Posterior cingulate gyrus (tissue), 11 donors: Measurements from ENCODE around the gene SLC23A1.
"Not testable (repeated sequence)": the region's sequence is repeated elsewhere in the genome, so short reads cannot be mapped to it uniquely, and the experiment has no call there.

Experiments
- DNase-seq, 10 donors: peaks; one replicate each; pipeline versions ENCODE4 v3.0.0 to v3.0.0-alpha.2; 2020 to 2021; ENCODE audit warnings: mixed read lengths in 3 of 10
- intact Hi-C: fragments of 100-400 bp; cut with DNase I; formaldehyde crosslinking; loops from one replicate; pipeline ENCODE4 v1.15.1; 2023

Gene SLC23A1

DNA sequence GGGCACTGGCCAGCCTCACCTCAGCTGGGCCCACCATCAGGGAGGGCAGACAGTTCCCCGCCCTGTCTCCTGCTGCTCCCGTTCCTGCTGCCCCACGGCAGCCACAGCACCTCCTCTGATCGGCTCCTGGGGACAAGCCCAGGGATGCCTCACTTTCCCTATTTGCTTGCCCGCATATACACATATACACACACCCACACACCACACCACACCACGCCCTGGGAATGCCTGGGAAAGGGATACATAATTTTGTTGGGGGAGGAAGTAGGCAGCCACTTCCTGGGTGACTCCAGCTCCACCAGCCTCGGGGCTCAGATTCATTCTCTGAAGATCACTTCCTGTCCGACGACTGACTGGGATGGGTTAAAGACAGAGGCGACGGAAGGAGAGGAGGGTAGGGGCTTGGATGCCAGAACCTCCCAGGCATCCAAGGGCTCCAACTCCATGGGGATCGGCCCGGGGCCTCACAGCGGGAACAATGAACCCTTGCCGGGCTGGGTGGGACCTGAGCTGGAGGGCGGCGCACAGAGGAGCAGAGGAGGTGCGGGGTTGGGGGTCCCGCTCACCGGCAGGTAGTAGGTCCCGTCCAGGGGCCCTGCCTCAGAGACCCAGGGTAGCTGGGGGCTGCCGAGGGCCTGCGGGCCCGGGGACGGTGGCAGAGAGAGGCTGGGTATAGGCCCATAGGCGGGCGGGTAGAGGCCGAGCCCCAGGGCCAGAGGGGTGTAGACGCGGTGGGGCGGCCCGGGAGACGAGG, 8.7 kb upstream of the SLC23A1 start:
- intact Hi-C loops = no loop called here
- peak in 3 of 10 donors; percentile 67 to 80 (median 71) for DNase-seq

DNA sequence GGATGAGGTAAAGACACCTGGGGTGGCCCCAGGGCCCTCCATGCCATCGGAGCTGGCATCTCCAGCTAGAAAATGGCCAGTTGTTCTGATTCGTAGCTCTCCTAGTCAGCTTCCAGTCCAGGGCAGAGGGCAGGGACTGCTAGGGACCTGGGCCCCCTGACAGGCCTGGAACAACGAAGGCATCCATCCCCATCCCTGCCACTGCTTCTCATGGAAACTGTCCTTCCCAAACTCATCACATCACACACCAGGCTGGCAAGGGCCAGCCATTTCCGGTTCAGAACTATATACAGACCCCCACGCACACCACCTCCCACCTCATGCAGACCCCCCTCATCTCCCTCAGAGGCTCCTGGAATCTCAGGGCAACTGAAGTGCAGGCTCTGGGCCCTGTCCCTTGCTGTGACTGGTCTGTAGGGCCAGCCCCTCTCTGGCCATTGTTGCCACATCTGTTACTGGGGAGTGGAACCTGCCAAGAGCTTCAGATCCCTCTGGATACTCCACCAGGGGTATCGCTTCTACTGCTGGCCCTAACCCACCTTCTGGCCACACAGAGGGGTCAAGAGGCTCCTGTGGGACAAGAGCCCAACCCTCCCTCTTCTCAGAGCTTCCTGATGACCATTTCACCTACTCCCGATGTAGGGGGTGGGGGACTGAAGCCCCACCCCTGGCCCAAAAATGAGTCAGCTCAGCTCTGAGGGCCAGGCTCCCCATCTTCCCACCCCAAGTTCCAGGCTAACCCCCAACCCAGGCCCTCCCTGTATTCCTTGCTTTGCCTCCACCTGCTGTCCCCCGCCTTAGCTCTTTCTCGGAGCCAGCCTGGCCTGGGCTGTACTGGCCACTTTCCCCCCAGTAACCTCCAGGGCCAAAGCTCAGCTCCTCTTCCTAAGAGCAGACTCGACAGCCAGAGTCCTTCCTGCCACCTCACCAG, 7.8 kb upstream of the SLC23A1 start:
- intact Hi-C loops = no loop called here
- DNase-seq = peak in 3 of 10 donors; percentile 45 to 69 (median 63)

DNA sequence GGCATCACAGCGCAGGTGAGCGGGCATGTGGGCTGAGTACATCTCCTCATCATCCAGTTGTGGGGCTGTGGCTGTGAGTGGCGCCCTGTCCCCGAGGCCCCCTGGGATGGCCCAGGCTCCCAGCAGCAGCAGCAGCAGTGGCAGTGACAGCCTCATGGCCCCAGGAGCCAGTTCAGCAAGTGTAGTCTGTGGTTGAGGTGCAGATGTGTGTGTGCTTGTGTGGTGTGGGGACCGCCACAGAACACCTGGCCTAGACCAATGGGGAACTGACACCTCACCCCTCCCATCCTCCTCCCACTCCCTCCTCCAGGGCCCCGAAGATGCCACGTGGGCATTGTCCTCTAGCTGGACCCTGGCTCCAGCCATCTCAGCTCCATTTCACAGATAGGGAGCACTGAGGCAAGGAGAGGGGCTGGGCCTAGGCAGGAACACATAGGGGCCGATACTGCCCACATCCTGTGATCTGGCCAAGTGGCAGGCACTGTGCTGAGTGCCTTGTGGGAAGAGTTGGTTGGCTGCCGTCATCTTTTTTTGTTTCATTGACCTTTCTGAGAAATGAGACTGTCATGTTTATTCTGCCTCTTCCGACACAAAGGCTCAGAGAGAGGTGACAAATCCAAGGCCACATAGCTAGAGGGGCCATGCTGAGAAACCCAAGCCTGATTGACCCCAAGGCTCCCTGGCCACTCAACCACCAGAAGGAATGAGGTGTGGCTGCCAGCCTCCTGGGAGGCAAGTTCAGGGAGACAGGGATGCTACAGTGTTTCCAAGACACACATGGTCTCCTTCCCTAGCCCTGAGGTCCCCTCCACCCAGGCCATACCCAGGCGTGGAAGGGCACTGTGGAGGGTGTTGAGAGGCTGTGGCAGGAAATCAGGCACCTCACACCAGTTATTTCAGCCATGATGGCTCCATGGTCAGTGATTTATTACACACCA, 6.9 kb upstream of the SLC23A1 start, which contains the start of gene MZB1:
TSS of gene MZB1 (minus strand) at position 213 of the 938 bp plus-strand sequence. CDS start at position 156, 57 bp downstream.
- intact Hi-C loops = no loop called here
- peak in 3 of 10 donors; percentile 52 to 65 (median 54) for DNase-seq

DNA sequence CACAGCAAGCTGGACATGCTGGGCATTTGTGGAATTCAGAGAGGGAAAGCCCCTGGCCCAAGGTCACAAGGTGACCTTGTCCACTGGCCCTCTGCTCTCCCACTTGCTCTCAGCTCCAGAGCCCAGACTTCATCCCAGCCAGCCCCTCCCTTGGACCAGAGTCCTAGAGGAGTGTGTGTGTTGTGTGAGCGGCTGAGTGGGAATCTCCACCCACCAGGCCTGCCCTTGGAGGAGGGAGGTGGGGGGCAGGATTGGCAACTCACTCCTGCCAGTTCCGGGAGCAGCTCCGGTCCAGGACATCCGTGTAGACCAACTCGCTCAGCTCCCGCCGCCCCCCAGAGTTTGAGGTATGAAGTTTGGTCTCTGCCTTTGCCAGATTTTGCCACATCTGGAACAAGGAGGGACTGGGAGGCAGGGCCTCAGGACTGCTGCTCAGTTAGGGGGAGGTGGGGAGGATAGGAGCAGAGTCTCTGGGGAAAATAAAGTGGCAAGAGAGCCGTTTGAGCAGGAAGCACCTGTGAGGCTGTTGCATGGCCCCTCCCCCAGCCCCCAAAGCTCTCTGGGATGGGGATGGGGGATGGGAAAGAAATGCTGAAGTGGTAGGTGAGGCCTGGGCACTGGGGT, 5.2 kb upstream of the SLC23A1 start:
- intact Hi-C loops = no loop called here
- DNase-seq = peak in 3 of 10 donors; percentile 38 to 59 (median 40)

DNA sequence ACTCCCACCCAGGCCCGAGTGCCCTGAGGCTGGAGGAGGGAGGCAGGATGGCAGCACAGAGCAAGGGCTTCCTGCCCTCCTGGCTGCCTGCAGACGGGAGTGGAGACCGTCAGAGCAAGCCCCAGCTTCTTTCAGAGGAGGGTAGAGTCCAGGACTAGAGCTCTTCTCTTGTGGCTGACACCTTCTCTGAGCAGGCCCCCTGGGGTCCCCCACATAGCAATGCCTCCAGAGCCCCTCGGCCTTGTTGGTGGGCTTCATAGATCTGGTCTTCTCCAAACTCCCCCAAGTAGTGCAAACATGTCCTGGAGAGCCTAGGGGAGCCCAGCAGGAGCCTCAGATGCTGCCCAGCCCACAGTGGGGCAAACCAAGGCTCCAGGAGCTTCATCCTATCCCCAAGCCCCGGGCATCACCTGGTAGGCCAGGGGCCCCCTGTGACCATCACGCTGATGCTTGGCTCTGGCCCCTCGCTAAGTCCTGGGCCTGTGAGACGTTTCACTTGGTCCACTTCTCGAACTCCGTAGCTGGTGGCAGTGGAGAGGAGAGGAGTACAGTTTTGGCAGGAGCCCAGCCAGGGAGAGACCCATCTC, 4.6 kb upstream of the SLC23A1 start:
- intact Hi-C loops = no loop called here
- DNase-seq = peak in 3 of 10 donors; percentile 25 to 55 (median 39)

DNA sequence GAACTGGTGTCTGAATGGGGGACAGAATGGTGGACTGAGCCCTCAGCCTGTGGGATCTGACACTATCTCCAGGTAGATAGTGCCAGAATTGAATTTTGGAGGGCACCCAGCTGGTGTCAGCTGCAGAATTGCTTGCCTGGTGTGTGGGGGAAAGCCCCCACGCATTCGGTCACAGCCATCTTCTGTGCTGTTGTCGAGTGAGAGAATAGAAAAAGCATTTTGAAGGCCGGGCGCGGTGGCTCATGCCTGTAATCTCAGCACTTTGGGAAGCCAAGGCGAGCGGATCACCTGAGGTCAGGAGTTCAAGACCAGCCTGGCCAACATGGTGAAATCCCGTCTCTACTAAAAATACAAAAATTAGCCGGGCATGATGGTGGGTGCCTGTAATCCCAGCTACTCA, 3.9 kb upstream of the SLC23A1 start:
- DNase-seq = peak in 3 of 10 donors; percentile 42 to 50 (median 49)
- intact Hi-C loops = not testable (repeated sequence)

DNA sequence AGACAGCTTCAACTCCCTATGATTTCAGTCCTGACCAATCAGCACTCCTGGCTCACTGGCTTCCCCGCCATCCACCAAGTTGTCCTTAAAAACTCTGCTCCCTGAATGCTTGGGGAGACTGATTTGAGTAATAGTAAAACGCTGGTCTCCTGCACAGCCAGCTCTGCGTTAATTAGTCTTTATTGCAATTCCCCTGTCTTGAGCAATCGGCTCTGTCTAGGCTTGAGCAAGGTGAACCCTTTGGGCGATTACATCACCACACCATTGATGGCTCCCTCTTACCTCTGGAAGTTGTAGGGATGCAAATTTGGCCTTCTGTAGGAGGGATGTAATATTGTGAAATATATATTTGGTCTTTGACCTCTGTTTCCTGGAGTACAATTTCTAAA, 2.9 kb upstream of the SLC23A1 start:
- intact Hi-C loops = no loop called here
- DNase-seq = peak in 2 of 10 donors; percentile 13 to 42

DNA sequence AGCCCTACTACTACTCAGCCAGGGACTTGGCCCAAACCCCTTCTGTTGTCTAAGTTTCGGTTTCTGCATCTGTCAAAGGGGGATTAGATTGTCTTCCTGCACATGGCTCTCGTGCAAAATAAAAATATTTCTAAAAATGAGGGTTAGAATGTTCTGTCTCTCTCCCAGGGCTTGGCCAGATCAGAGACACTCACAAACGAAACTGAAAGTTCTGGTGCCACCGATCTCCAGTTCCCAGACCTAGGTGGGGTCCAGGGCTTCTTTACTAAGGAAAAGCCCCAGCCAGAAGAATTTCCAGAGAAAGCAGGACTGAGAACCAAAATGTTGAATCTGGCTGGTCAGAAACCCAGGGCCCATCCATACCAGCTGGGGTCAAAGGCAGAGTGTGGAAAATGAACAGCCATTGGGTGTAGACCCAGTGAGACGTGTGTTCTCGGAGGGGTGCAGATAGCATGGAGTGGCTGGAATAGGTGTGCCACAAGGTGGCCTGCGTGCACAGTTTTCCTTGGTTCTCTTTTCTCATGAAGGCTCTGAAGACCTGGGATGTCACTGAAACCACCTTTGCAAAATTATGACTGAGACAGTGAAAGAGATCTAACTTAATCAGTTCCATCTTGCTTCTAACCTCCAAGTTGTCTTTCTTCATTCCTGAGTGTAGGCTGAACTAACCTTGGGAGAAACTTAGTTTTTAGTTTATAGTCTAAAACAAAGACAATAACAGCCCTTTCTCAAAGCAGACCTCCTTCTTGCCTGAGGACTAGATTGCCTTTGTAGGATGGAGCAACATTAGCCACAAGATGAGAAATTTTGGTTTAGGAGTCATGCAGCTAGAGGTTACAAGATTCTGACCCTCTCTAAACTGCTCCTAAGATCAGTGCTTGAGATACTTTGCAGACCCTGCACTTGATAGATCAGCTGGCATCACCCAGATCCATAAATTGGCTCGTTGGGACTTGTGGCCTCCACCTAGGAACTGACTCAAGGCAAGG, 2.3 kb upstream of the SLC23A1 start:
- intact Hi-C loops = no loop called here
- DNase-seq = peak in 1 of 10 donors; percentile 13

DNA sequence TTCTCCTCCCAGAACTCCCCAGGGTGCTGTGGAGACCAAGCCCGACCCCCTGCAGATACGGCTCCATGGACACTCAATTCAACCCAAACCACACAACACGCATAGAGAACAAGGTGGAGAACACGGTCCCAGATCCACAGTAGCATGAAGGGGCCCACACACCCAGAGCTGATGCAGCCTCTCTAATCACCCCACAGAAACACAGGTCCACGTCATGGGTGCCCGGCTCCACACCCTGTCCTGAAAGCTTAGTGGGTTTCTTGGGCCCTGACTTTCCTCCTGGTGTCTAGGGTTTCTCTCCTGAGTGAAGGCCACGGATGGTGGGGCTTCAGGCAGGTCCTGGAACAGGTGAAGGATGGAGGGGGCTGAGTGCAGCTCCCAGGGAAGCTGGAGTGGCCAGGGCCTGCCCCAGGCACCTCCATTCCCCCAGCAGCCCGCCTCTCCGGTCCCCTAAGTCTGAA, 1.5 kb upstream of the SLC23A1 start:
- DNase-seq = peak in 3 of 10 donors; percentile 16 to 76 (median 55)
- intact Hi-C loops = no loop called here

DNA sequence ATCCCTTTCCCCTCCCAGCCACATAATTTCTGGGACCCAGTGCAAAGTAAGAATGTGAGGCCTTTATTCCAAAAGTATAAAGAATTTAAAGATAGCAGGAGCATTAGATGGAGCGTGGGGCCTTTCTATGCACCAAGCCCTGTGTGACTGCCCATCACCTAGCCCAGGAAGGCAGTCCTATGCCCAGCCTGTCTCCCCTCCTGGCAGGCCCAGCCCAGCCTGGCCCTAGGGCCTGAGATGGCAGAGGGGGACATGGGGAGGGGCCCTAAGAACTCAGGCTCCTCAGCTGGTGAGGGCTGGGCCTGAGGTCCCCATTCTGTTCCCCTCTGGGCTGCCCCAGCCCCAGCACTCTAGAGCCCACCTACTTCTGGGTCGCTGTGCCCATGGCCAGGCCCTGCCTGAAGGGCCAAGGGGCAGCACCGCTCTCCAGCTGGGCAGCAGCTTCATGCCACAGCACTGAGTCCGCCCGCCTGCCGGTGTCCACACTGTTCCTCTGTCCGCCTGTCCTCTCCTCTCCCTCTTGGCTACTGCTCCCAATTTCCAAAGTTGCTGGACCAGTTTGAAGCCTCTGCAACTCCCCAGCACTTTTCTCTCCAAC, 995 bp upstream of the SLC23A1 start:
- intact Hi-C loops = no loop called here
- DNase-seq = peak in 3 of 10 donors; percentile 33 to 74 (median 54)

DNA sequence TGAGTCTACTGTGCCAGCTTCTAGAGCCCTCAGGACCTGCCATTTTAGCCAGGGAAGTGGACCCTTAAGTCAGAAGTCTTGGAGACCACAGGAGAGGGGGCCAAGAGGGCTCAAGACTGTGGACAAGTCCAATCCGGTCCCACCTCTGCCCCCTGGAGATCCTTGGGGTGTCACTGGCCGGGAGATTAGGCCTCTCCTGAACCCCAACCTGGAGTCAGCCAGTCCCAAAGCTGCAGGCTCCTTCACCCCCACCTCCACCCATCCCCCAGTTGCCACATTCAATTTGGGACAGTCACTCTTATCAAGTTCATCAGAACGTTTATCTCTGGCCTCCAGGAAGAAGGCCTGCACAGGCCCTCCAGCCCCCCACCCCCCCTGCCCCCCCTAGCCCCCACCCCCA, 290 bp downstream of the SLC23A1 start:
- DNase-seq = peak in 3 of 10 donors; percentile 5 to 71 (median 65)
- intact Hi-C loops = no loop called here

DNA sequence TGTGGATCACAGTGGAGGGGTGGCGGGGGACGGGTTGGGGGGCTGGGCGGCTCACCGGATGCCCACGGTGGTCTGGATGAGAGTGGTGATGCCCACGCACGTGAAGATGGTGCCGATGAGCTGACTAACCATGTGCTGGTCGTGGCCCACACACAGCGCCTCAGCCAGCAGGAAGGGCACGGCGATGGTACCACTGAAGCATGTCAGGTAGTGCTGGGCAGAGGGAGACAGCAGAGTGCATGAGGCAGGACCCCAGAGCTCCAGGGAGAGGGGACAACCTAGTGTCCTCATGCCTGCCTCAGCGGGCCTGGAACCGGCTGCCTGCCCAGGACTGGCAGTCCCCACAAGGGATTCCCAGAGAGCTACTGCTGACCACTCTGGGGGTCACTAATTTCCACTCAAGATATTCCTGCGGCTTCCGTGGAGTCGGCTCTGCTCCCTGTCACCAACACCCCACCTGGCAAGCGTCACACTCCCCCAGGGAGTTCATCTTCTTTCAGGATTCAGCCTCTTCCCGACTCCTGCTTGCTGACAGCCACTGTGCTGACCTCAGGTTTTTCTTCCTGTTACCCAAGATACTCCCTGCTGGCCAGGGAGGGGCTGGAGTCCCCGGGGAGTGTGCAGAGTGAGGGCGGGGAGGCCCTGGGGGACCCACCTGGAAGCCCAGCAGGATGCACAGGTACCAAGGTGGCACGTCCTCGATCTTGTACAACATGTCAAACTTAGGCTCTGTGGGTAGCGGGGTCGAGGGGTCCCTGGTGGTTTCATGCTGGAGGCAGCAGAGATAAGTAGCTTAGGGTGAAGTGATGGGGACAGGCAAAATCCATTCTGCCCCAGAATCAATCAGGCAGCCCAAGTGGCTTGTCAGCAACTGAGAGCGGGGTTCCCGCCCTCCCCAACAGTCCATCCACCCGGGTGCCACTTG, 998 bp downstream of the SLC23A1 start:
- DNase-seq = peak in 3 of 10 donors; percentile 32 to 73 (median 61)
- intact Hi-C loops = no loop called here

DNA sequence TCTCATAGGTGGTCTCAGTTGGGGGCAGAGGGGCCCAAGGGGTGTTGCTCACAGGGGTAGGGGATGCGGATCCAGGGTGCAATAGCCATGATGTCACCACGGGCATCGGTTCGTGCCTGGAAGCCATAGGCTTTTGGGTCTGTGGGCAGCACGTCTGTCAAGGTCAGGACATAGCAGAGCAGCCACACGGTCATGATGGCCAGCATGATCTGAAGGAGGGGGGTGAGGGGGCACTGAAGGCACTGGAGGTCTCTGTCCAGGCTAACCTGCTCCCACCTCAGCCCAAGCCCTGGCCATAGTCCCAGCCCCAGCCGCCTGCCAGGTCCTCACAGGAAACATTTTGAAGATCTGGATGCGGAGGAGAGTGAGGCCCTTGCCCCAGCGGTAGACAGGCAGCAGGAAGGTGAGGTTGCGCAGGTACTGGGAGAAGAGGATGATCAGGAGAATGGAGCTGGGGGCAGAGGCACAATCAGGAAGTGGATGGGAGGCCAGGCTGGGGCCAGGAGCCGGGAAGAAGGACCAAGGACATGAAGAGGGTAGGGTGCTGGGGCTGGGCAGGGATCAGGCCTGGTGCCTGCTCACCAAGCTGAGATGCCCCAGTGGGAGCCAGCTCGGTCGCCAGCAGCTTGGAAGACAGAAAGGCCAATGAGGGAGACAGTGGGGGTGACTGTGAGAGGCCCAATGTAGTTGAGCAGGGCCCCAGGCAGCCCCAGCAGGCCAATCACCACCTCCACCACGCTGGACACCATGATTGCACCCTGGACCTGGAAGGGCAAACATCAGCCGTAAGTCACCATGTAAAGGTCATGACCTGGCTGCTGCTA, 3.3 kb downstream of the SLC23A1 start:
- intact Hi-C loops = no loop called here
- peak in 3 of 10 donors; percentile 25 to 75 (median 69) for DNase-seq

DNA sequence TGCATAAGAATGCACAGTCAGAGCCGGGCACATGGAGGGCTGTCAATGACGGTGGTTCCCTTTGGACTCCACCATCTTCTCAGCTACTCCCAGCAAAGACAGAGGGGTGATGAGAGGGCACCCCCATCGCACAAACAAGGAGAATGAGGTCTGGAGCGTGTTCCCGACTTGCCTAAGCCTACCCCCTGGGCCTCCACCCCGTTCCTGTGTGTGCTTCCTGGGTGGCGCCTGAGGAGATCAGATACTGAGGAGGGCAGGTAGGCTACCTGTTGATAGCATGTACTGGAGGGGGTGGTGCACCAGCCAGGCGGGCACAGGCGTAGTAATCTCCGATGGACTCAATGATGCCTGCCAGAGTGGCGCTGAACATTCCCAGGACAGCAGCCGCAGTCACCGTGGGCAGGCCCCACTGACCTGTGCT, 4.1 kb downstream of the SLC23A1 start:
- peak in 3 of 10 donors; percentile 25 to 64 (median 62) for DNase-seq
- intact Hi-C loops = no loop called here

DNA sequence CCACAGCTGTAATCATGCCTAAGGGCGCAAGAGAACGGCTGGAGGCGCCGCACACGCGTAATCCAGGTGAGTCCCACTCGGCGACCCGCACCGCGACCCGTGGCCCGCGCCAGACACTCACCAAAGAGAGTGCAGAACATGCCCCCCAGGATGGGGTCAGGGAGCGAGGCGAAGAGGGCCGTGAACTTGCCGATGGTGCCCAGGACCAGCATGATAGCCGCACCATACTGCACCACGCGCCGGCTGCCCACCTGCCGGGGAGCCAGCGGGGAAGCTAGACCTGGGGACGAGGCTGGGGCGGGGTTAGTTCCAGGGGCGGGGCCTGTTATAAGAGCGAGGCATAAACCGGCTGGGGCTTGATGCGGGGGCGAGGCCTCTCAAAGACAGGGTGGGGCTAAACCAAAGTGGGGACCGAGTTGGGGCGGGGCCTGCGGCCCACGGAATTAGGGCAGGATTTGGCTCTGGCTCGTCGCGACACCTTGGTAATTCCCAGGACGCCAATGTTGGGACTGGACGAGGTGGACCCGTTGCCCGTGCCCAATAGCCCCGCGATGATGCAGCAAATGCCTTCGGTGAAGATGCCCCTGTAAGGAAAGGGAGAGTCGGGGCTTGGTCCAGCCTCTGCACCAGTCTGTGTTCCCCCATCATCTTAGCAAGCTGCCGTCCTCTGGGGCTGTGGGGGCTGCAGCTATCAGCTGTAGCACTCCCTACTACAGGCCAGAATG, 4.8 kb downstream of the SLC23A1 start:
- intact Hi-C loops = no loop called here
- peak in 3 of 10 donors; percentile 67 to 82 (median 68) for DNase-seq
